SK-N-DZ (cell line): ENCODE data around the gene NONO. TPM values are rescaled to one million over a fixed set of nuclear protein-coding genes. Genes with fewer than 3 reads are reported as not detected.
"Not testable (repeated sequence)": the region's sequence is repeated elsewhere in the genome, so short reads cannot be mapped to it uniquely, and the experiment has no call there.

Experiments
- DNase-seq: peaks from one replicate; pipeline ENCODE4 v3.0.0-alpha.2; 2015; ENCODE audit warnings: low spot score
- polyA plus RNA-seq, 2 experiments: library from polyadenylated mRNA; depleted of rRNA; stranded (reverse); fragments of >200 nt; gene quantifications; 2 replicates each; pipeline ENCODE4 v1.2.3, GENCODE V29; 2014

The NONO gene, protein sequence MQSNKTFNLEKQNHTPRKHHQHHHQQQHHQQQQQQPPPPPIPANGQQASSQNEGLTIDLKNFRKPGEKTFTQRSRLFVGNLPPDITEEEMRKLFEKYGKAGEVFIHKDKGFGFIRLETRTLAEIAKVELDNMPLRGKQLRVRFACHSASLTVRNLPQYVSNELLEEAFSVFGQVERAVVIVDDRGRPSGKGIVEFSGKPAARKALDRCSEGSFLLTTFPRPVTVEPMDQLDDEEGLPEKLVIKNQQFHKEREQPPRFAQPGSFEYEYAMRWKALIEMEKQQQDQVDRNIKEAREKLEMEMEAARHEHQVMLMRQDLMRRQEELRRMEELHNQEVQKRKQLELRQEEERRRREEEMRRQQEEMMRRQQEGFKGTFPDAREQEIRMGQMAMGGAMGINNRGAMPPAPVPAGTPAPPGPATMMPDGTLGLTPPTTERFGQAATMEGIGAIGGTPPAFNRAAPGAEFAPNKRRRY
- 615 and 725 TPM in 2 replicates for polyA plus RNA-seq (2014; cell fraction: cytosol; rRNA removed)
- 824 and 1,029 TPM in 2 replicates for polyA plus RNA-seq (2014; cell fraction: nucleus; rRNA removed)

DNA sequence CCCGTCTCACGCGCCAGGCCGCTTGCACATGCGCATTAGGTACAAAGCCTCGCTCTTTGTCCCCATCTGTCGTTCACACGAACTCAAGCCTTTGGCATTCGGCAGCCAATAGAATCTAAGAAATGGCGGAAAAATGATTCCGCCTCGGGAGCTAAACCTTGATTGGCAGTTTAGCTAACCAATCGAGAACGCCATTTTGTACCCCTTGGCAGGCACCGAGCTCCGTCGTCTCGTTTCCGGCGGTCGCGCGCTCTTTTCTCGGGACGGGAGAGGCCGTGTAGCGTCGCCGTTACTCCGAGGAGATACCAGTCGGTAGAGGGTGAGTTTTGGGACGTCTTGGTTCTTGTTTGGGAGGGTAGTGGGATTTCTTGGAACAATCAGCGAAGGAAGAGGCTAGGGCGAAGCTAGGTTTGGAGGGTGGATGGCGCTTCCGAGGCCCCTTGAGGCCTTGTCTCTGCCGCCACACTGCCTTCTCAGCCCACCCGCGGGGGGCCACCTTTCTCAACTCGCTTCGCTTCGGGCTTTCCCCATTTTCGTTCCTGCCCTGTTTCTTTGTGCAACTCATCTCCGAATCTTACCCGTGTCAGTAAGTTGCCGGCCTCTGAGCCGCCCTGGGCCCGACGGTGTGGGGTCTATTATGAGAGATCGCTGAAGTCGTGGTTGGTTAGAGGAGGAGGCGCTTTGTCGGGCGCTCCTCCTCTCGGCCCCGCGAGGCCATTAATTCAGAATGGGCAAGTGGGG is at the start of gene NONO:
Gene NONO (plus strand): TSS at position 233 of the 741 bp plus-strand sequence. CDS start 7,003 bp downstream, outside the sequence.
- peak; percentile 99 for DNase-seq

DNA sequence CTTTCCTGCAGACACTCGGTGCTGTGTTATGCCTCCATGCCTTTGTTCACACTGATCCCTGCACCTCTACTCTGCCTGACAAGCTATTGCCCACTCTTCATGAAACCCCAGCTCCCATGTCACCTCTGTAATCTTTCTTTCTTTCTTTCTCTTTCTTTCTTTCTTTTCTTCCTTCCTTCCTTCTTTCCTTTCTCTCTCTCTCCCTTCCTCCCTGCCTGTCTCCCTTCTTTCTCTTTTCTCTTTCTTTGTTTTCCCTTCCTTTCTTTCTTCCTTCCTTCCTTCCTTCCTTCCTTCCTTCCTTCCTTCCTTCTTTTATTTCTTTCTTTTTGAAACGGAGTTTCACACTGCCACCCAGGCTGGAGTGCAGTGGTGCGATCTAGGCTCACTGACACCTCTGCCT is 48.0 kb upstream of the NONO start:
- DNase-seq = no peak

DNA sequence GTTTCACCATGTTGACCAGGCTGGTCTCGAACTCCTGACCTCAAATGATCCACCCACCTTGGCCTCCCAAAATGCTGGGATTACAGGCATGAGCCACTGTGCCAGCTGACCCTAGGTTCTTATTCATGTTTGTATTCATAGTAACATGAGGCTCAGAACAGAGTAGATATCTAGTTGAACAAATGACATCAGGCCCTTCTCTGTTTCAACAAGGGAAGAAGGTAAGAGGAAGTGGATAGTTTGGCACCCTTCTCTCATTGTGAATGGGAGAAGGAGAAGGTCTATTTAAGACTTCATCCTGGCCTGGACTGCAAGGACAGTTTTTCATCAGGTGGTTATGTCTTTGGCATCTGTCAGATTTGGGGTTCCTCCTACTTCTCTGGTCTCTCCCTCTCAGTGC is 46.6 kb upstream of the NONO start:
- DNase-seq = no peak

DNA sequence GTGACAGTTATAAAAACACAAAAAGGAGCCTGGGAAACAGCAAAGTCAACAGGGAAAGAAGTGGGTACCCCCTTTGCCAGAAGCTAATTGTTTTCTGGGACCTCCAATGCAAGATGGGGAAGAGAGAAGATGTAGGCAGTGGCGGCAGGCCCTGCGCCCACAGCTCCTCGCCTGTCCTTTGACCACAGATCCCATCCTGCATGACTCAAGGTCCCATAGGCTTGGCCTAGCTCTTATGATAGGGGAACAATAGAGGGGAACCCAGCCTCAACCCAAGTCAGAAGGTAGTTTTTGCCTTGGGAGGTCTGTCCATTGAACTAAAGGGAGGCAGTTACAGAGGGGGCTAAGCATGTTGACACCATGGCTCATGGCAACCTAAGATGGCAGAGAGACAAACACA is 43.7 kb upstream of the NONO start:
- DNase-seq = no peak

GRCh38 chrX:71241301-71241700 is 42.1 kb upstream of the NONO start:
- no peak for DNase-seq

DNA sequence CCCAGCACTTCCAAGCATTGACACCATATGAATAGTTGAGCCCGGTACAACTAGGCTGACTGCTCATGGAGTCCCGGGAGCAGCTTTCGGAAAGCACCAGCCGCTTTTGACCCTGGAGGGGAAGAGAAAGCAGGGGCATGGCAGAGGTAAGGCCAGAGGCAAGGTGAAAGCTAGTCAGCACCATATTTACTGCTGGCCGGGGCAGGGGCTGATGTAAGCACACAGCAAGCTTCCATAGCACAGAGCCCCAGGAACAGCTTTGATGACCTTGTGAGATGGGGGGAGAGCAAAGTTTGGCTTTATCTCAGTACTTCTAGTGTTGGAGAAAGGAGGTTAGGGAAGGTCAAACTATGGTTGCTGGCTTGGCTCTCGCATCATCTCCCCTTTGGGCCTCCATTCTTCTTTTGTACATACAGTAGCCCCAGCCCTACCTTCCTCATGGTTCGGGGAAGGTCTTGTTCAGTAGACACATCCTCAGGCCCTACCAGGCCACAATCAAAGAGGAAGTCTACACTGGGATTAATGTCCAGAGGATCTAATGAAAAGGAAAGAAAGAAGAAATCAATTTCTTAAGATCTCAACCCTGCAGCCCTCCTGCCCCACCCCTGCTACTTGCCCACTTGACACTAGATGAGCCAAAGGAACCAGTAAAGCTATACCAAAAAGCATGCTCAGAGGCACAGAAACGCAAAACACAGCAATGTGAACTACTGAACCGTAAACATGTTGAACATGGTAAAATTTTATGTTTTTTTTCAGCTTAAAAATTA is 38.9 kb upstream of the NONO start:
- no peak for DNase-seq

DNA sequence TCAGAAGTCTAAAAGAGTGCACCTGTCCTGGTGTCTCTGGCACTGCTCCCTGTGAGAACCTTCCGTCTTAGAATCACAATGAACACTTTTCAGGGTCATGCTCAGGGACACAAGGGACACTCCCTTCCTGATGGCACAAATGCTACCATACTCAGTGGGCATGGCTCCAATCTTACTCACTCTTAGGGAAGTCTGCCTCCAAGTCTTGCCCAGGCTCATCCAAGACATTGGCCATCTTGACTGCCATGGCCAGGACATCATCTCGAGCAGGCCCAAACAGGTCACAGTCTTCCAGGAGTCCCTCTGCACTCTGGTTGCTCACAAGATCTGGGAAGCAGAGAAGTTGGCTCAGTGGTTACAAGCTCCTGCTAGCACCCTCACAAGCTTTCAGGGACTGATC is 38.3 kb upstream of the NONO start:
- DNase-seq = no peak

DNA sequence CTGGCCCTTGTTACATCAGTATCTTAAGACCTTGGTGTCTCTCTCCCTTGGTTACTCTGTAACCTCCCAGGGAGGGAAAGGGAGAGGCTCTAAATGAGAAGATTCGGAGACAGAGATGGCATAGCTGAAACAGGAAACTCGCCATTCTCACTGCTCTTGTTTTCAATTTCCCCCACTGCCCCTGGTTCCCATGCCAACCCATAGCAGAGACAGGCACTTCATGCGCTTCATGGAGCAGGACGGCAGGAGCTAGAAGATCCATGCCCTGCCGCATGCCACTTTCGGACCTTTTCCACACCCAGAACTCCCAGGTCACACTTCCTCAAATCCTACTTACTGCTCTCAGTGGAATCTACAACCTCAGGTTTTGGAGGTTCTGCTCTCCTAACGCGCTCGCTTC is 32.6 kb upstream of the NONO start:
- DNase-seq = no peak

DNA sequence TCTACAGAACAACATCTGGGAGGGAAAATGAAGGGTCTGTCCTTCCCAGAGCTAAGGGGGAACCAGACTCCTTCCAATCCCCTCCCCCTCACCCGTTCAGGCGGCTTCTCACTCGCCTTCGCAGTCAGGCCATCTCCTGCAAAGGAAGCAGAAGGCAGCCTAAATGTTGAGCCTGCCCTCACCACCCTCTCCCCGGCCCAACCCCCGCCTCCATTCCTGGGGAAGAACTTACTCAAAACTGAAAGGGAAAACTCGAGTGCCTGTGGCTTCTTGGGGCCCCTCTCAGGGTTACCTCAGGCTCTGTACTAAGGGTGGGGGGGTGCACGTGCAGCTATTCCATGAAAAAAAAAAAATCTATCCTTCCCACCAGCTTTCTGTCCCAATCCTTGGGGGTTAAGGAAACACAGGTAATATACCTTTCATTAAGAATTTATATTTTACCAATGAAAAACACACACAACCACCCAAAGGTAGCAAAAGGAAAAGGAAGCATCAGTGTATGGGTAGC is 31.9 kb upstream of the NONO start:
- no peak for DNase-seq

DNA sequence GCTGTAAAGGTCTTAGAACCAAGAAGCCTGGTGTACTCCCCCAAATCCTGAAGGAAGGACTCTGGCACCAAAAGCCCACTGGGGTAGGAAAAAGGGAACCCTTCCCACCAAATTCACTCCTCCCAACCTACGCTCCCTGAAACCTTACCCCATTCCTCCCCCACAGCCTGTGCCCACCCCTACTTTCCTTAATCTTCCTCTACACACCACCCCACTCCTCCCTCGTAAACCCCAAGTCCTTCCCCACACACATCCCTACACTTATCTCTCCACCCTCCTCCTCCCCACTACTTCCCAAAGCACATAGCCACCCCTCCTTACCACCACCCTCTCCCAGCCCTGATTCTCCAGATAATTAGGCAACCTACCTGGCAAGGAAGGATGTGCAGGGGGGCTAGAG is 31.2 kb upstream of the NONO start:
- no peak for DNase-seq

- DNase-seq = peak; percentile 37
Measured at GRCh38 chrX:71253253-71254091, 30.0 kb upstream of the NONO start.

GRCh38 chrX:71254092-71254963 is 29.1 kb upstream of the NONO start, which contains the start of gene ZMYM3:
Gene ZMYM3 (minus strand): TSS chrX:71254140. CDS start chrX:71253255, 885 bp downstream.
- peak; percentile 82 for DNase-seq

GRCh38 chrX:71256051-71256450 is 27.4 kb upstream of the NONO start:
- no peak for DNase-seq

DNA sequence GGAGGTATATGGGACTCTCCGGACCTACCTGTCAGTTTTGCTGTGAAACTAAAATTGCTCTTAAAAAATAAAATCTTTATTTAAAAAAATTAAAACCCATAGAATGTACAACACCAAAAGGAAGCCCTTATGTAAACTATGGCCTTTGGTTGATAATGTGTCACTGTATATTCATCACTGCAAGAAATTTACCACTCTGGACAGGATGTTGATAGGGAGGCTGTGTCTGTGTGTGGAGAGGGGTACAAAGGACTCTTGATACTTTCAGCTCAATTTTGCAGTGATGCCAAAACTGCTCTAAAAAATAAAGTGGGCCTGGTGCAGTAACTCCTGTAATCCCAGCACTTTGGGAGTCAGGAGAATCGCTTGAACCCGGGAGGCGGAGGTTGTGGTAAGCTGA is 26.6 kb upstream of the NONO start:
- DNase-seq = no peak

GRCh38 chrX:71268624-71269023 is 14.8 kb upstream of the NONO start:
- DNase-seq = not testable (repeated sequence)

GRCh38 chrX:71269801-71270395 is 13.5 kb upstream of the NONO start:
- no peak for DNase-seq

- DNase-seq = not testable (repeated sequence)
Measured at GRCh38 chrX:71272313-71272712, 11.1 kb upstream of the NONO start.

GRCh38 chrX:71281300-71281699 is 2.1 kb upstream of the NONO start:
- DNase-seq = not testable (repeated sequence)
